RWPE2 (cell line): Measurements from ENCODE around the gene ZGPAT.

Source experiments
- ATAC-seq: fragments of 200-7000 bp; cut with Tn5 transposase; 3 replicates; pipeline ENCODE4 v1.9.1; 2021; ENCODE audit warnings: low read depth
- DNase-seq: peaks from one replicate; pipeline ENCODE4 v3.0.0-alpha.2; 2020; ENCODE audit warnings: low spot score
- H3K27ac ChIP-seq: fragments of 450-650 bp; 2 replicates; pipeline ENCODE4 v1.5.1; 2017; ENCODE audit warnings: mild to moderate bottlenecking; ENCODE audit not compliant: poor library complexity, severe bottlenecking
- H3K27me3 ChIP-seq: fragments of 250-450 bp; sonication (Bioruptor Pico); 2 replicates; pipeline ENCODE4 v1.5.1; 2021; ENCODE audit warnings: mild to moderate bottlenecking, moderate library complexity; ENCODE audit not compliant: insufficient read depth, poor library complexity, severe bottlenecking
- H3K36me3 ChIP-seq: fragments of 250-450 bp; sonication (Bioruptor Pico); 2 replicates; pipeline ENCODE4 v1.5.1; 2020; ENCODE audit warnings: low read depth, mild to moderate bottlenecking, moderate library complexity
- H3K4me1 ChIP-seq: fragments of 250-450 bp; sonication (Bioruptor Pico); 2 replicates; pipeline ENCODE4 v1.5.1; 2021; ENCODE audit warnings: mild to moderate bottlenecking, moderate library complexity; ENCODE audit not compliant: insufficient read depth, poor library complexity, severe bottlenecking
- H3K4me3 ChIP-seq: fragments of 250-450 bp; sonication (Bioruptor Pico); 2 replicates; pipeline ENCODE4 v1.5.1; 2021; ENCODE audit warnings: mild to moderate bottlenecking, moderate library complexity; ENCODE audit not compliant: severe bottlenecking
- H3K9me3 ChIP-seq: fragments of 250-450 bp; sonication (Bioruptor Pico); 2 replicates; pipeline ENCODE4 v1.5.1; 2021; ENCODE audit warnings: mild to moderate bottlenecking, moderate library complexity; ENCODE audit not compliant: severe bottlenecking
- TF ChIP-seq, protein P1 (sequence below): fragments of 450-650 bp; IDR thresholded peaks from one replicate; pipeline ENCODE4 v1.5.1; 2017; ENCODE audit warnings: mild to moderate bottlenecking, moderate library complexity; ENCODE audit not compliant: poor library complexity, severe bottlenecking

Gene ZGPAT

DNA sequence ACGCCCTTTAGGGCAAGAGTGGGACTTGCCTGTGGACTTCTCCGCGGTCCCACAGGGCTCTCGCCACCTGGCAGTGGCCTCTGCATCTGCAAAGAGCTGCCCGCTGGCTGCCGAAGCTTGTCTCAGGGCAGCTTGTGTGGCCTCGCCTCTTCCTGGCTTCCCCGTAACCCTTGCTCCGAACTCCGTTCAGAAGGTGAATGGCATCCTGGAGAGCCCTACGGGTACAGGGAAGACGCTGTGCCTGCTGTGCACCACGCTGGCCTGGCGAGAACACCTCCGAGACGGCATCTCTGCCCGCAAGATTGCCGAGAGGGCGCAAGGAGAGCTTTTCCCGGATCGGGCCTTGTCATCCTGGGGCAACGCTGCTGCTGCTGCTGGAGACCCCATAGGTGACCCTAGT is 46.7 kb upstream of the ZGPAT start:
- Histone ChIP-seq H3K36me3 (peaks cover 64% of the 10 kb centered on the region), H3K27me3 (no peaks in the 10 kb centered on the region), H3K4me3 (no peak overlapping the region), H3K27ac (no peak overlapping the region), H3K4me1 (no peaks in the 10 kb centered on the region), H3K9me3 (no peaks in the 10 kb centered on the region)
- ATAC-seq = no peak
- TF ChIP-seq, protein P1, sequence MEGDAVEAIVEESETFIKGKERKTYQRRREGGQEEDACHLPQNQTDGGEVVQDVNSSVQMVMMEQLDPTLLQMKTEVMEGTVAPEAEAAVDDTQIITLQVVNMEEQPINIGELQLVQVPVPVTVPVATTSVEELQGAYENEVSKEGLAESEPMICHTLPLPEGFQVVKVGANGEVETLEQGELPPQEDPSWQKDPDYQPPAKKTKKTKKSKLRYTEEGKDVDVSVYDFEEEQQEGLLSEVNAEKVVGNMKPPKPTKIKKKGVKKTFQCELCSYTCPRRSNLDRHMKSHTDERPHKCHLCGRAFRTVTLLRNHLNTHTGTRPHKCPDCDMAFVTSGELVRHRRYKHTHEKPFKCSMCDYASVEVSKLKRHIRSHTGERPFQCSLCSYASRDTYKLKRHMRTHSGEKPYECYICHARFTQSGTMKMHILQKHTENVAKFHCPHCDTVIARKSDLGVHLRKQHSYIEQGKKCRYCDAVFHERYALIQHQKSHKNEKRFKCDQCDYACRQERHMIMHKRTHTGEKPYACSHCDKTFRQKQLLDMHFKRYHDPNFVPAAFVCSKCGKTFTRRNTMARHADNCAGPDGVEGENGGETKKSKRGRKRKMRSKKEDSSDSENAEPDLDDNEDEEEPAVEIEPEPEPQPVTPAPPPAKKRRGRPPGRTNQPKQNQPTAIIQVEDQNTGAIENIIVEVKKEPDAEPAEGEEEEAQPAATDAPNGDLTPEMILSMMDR = no peak
- DNase-seq = no peak

GRCh38 chr20:63661959-63662812 is 45.7 kb upstream of the ZGPAT start:
- no peaks in the 10 kb centered on the region for H3K9me3 ChIP-seq
- H3K27ac ChIP-seq = no peak overlapping the region
- TF ChIP-seq, protein P1 = no peak
- no peak overlapping the region for H3K4me3 ChIP-seq
- ATAC-seq = no peak
- no peaks in the 10 kb centered on the region for H3K4me1 ChIP-seq
- peaks cover 75% of the 10 kb centered on the region for H3K36me3 ChIP-seq
- H3K27me3 ChIP-seq = no peaks in the 10 kb centered on the region
- DNase-seq = no peak

- Histone ChIP-seq H3K27ac (no peak overlapping the region), H3K4me1 (no peaks in the 10 kb centered on the region), H3K36me3 (peaks cover 81% of the 10 kb centered on the region), H3K27me3 (no peaks in the 10 kb centered on the region), H3K9me3 (no peaks in the 10 kb centered on the region), H3K4me3 (no peak overlapping the region)
- ATAC-seq = no peak
- TF ChIP-seq, protein P1 = no peak
- no peak for DNase-seq
Measured at GRCh38 chr20:63662813-63663189, 45.0 kb upstream of the ZGPAT start.

DNA sequence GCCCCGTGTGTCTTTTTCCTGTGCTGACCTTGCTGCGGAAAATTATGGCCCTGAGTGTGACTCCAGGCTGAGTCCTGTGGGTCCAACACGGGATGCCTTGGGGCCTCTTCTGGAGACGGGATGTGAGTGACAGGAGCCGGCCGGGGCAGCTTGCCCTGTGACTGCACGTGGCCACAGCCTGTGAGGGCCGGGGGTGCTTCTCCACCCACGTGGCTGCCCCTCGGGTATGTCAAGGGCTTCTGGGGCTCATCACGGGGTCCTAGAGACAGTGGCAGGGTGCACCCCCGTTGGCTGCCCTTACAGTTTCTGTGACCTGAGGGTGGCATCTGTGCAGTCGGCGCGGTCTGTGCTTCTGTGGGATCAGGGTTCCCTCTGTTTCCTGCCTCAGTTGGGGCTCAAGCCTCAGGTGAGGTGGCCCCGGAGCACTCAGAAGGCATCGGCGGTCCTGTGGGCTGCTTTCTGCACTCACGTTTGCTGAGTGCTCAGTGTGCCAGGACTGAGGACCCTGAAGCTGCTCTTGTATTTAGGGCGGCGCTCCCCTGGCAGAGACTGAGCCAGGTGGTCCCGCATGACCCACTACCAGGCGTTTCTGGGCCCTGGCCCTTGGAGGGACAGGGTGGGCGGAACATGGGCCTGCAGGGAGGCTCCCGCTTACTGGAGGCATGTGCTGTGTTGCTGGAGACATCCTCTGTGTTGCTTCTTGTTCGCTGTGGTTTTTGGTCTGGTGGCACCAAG is 44.3 kb upstream of the ZGPAT start:
- no peak overlapping the region for H3K4me3 ChIP-seq

More for the DNA sequence above, 44.3 kb upstream of the ZGPAT start:
- ATAC-seq = no peak
- no peak for DNase-seq
- no peaks in the 10 kb centered on the region for H3K27me3 ChIP-seq
- H3K9me3 ChIP-seq = no peaks in the 10 kb centered on the region
- no peak overlapping the region for H3K27ac ChIP-seq
- H3K36me3 ChIP-seq = peaks cover 88% of the 10 kb centered on the region
- no peaks in the 10 kb centered on the region for H3K4me1 ChIP-seq
- TF ChIP-seq, protein P1 = no peak
